Measurements from ENCODE around the gene SGCD.

SGCD gene

GRCh38 chr5:156523607-156524006 lies 196.6 kb downstream of the SGCD start:
- no peak for DNase-seq

- no peak for DNase-seq
Measured at GRCh38 chr5:156526081-156526925, 199.3 kb downstream of the SGCD start.

- no peak for DNase-seq
Measured at GRCh38 chr5:156527611-156528010, 200.6 kb downstream of the SGCD start.

GRCh38 chr5:156528673-156529072 lies 201.7 kb downstream of the SGCD start:
- DNase-seq = no peak

GRCh38 chr5:156529892-156530291 lies 202.9 kb downstream of the SGCD start:
- DNase-seq = no peak

GRCh38 chr5:156531199-156531598 lies 204.2 kb downstream of the SGCD start:
- DNase-seq = no peak

GRCh38 chr5:156532921-156533320 lies 206.0 kb downstream of the SGCD start:
- no peak for DNase-seq

- no peak for DNase-seq
Measured at GRCh38 chr5:156534085-156534484, 207.1 kb downstream of the SGCD start.

- no peak for DNase-seq
Measured at GRCh38 chr5:156534906-156535485, 208.0 kb downstream of the SGCD start.

- no peak for DNase-seq
Measured at GRCh38 chr5:156540491-156540890, 213.5 kb downstream of the SGCD start.

- no peak for DNase-seq
Measured at GRCh38 chr5:156541582-156541981, 214.6 kb downstream of the SGCD start.

- DNase-seq = no peak
Measured at GRCh38 chr5:156543348-156544145, 216.6 kb downstream of the SGCD start.

GRCh38 chr5:156552855-156553358 lies 225.9 kb downstream of the SGCD start:
- no peak for DNase-seq

GRCh38 chr5:156556666-156557406 lies 229.9 kb downstream of the SGCD start:
- no peak for DNase-seq

- no peak for DNase-seq
Measured at GRCh38 chr5:156560002-156560401, 233.0 kb downstream of the SGCD start.

- DNase-seq = no peak
Measured at GRCh38 chr5:156561651-156562050, 234.7 kb downstream of the SGCD start.

GRCh38 chr5:156570615-156571014 lies 243.7 kb downstream of the SGCD start:
- no peak for DNase-seq

- no peak for DNase-seq
Measured at GRCh38 chr5:156581725-156582124, 254.8 kb downstream of the SGCD start.

- no peak for DNase-seq
Measured at GRCh38 chr5:156582193-156582598, 255.2 kb downstream of the SGCD start.

- DNase-seq = no peak
Measured at GRCh38 chr5:156584871-156585270, 257.9 kb downstream of the SGCD start.

- no peak for DNase-seq
Measured at GRCh38 chr5:156585999-156586398, 259.0 kb downstream of the SGCD start.

GRCh38 chr5:156587012-156587411 lies 260.0 kb downstream of the SGCD start:
- DNase-seq = no peak

GRCh38 chr5:156588306-156588705 lies 261.3 kb downstream of the SGCD start:
- no peak for DNase-seq

Measured in activated CD4-positive, CD25-positive, alpha-beta regulatory T cell treated with anti-CD3 and anti-CD28 coated beads, Interleukin-2, amount 50 U/mL, for 72 hours (primary cell).